ENCODE results near the gene CYP2J2.
"Not testable (repeated sequence)": the region's sequence is repeated elsewhere in the genome, so short reads cannot be mapped to it uniquely, and the experiment has no call there.

The CYP2J2 gene

GRCh38 chr1:59857679-59858354 lies 68.8 kb downstream of the CYP2J2 start:
- no peak for DNase-seq

- DNase-seq = no peak
Measured at GRCh38 chr1:59856725-59857338, 69.7 kb downstream of the CYP2J2 start.

GRCh38 chr1:59855297-59855696 lies 71.3 kb downstream of the CYP2J2 start:
- DNase-seq = not testable (repeated sequence)

GRCh38 chr1:59852117-59852516 lies 74.5 kb downstream of the CYP2J2 start:
- no peak for DNase-seq

- DNase-seq = no peak
Measured at GRCh38 chr1:59846895-59847282, 79.7 kb downstream of the CYP2J2 start.

GRCh38 chr1:59846209-59846894 lies 80.2 kb downstream of the CYP2J2 start:
- no peak for DNase-seq

- DNase-seq = no peak
Measured at GRCh38 chr1:59845091-59845490, 81.5 kb downstream of the CYP2J2 start.

Data from T-helper 1 cell (primary cell).